Amygdala (tissue), 56 donors: ENCODE data around the gene ARHGAP26.

Experiments
- DNase-seq, 56 donors: peaks; one replicate each; lab custom pipeline; 2025; lab: John Stamatoyannopoulos, UW

ARHGAP26 gene

GRCh38 chr5:143234162-143234842 is 464.1 kb downstream of the ARHGAP26 start:
- DNase-seq: no peak

GRCh38 chr5:143235423-143235822 is 465.2 kb downstream of the ARHGAP26 start:
- no peak for DNase-seq

DNA sequence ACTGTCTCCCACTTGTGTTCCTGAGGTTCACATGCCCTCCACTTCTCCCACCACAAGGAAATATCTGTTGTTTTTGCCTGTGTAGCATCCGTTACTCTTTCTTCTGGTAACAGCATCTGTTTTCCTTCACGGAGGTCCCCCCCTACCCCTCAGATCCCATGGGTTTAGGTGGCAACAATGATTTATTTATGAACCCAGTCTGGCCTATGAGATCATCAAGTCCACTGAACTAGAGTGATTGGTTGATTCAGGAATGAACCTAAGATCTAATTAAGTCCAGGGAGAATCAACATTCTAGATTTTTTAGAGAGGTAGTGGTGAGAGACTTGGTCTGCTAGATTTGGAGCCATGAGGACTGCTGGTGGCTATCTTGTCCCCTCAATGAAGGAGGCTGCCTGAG is 466.5 kb downstream of the ARHGAP26 start:
- DNase-seq: no peak

- DNase-seq: no peak
These were observed 467.5 kb downstream of the ARHGAP26 start for GRCh38 chr5:143237664-143238063.

- no peak for DNase-seq
These were observed 468.4 kb downstream of the ARHGAP26 start for GRCh38 chr5:143238620-143239019.

DNA sequence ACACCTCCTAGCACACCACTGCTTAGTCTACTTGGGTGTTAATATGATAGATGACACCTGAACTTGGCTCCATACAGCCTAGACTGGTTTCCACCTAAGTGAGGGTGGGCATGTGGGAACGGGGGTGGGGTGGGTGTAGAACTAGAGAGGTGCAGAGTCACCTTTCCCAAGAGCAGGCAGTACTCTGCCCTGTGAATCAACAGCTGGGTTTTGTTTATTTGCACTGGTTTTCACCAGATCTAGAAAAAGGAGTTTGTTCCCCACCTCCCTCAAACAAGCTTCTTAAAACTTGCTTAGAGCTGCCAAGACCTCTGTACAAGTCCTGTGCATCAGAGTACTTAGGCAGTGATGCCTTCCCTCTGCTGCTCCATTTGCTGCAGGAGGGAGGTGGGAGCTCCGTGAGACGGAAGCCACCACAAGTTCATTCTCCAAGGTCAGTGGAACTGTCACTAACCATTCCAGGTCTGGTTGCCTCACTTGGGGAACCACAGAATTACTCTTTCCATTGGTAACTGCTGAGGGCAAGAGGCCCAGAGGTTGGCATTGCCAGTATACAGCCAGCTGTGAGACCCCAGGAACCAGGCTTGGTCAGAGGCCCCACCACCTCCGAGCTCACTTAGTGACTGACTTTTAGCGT is 469.8 kb downstream of the ARHGAP26 start:
- DNase-seq: no peak

DNA sequence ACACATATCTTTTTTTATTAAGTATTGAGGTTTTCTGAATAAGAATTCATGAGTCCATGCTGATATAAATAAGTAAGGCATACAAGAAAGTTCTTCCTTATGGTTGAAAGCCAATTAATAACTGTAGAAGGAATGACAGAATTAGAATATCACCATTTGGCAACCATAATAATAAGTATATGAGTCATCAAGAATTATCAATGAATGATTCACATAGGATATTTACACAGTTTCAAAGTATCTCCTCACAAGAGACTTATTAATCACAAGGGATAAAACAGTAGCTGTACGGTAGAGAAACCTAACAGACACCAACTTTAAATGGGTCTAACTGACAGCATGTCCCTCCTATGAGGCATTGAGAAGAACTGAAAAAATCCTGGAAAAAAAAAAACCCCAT is 471.7 kb downstream of the ARHGAP26 start:
- no peak for DNase-seq

GRCh38 chr5:143243103-143243502 is 472.9 kb downstream of the ARHGAP26 start:
- no peak for DNase-seq

DNA sequence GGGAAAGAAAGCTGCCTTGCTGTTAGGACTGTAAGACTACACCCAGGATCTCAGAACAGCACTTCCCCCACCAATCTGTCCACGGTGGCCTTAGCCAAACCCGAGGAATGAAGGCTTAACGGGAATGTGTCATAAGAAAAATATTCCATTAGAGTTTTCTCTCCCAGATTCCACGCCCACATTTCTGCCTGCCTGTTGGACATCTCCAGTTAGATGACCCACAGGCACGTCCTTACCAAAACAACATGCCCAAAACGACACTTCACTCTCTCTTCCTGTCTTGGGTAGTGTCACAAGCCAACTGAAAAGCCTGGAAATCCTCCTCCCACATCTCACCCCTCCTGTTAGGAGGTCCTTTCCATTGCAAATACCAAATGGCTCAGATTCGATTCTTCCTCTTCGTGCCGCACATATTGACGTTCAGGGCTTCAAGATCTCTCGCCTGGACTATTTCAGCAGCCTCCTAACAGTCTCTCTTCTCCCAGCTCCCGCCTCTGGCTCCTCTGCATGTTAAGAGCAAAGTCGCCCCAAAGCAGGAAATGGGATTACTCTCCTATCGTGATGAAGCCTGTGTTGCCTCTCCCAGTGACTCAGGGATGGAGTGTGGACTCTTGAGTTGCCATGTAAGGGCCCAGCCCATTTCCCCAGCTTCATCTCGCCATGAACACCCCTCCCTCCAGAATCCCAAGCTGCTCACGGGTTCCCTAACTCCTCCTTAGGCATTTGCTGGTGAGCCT is 474.0 kb downstream of the ARHGAP26 start:
- peak in 1 of 56 donors; percentile 15 for DNase-seq

GRCh38 chr5:143244990-143245389 is 474.8 kb downstream of the ARHGAP26 start:
- DNase-seq: no peak

GRCh38 chr5:143245929-143246561 is 475.9 kb downstream of the ARHGAP26 start:
- peak in 9 of 56 donors; percentile 4 to 40 (median 12) for DNase-seq

GRCh38 chr5:143247134-143247815 is 477.1 kb downstream of the ARHGAP26 start:
- no peak for DNase-seq

DNA sequence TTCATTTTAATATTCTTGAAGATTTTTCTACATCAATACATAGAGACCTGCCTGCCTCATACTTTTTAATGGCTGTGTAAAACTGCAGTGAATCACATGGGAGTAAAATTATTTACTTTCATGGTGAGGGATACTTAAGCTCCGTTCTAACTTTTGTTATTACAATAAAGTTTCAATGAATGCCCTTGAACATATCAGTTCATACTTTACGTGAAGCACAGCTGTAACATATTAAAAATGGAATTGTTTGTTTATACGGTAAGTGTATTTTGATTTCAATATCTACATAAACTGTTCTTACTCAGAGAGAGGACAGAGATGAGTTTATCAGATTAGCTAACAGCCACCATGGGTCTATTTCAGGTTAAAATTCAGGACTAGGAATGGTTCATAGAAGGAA is 478.2 kb downstream of the ARHGAP26 start:
- DNase-seq: no peak

DNA sequence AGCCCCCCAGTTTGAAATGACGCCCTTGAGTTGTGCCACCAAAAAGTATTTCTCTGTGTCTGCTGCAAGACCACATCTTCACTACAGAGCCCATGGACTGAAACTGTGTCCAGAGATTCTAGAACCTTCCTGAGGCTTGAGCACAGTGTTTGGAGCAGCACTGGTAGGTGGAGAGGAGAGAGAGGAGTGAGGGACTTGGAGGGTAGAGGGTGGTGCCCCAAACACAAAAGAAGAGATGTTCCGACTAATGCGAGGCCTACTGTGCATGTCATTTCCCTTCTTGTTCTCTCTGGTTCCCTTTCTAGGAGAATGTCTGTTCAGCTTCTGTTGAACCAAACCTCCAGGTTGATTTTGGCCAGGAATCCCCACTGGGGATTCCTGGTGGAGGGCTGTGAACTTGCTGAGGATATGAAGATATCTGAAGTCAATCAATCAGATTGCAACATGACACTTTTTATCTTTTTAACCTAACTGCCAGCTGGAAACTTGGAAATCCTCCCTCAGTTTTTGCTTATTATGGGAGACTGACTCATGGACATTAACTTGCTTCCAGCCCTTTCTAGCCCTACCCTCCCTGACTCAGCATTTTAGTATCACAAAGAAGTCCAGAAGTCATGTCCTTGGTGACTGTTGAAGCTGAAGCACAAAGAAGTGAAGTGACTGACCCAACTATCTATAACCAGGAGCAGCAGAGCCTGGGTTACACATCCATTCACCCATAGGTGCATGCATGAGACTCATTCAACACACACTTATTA is 478.8 kb downstream of the ARHGAP26 start:
- no peak for DNase-seq

GRCh38 chr5:143249851-143250250 is 479.7 kb downstream of the ARHGAP26 start:
- DNase-seq: no peak

GRCh38 chr5:143251190-143251589 is 481.0 kb downstream of the ARHGAP26 start:
- no peak for DNase-seq

DNA sequence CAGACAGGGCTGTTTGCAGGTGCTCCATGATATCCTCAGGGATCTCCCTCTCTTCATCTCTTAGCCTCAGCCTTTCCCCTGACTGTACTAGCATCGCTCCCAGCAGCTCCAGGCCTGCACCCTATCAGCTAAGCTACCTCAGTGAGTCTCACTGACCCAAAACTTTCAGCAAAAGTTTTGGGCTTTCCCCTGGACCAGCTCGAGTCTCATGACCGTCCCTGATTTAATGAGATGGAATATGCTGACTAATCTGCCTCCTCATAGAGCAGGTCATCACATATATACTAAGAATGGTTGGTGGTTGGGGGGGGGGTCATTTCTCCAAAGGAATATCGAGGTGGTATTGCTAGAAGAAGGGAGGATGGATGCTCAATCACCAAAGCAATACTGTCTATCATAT is 481.8 kb downstream of the ARHGAP26 start:
- DNase-seq: no peak

DNA sequence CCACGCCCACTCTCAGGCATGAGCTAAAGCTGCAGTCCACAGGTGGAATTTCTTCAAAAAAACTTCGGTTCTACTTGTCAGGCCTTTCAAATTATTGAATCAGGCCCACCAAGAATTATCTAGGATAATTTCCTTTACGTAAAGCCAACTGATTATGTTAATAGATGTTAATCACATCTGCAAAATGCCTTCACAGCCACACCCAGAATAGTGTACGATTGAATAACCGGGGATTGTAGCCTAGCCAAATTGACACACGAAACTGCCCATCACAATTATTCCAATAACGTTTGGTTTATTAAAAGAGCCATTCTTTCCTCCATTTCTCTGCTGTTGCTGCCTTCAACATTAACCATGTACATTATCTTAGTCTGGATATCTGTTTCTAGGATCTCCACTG is 484.6 kb downstream of the ARHGAP26 start:
- DNase-seq: no peak

DNA sequence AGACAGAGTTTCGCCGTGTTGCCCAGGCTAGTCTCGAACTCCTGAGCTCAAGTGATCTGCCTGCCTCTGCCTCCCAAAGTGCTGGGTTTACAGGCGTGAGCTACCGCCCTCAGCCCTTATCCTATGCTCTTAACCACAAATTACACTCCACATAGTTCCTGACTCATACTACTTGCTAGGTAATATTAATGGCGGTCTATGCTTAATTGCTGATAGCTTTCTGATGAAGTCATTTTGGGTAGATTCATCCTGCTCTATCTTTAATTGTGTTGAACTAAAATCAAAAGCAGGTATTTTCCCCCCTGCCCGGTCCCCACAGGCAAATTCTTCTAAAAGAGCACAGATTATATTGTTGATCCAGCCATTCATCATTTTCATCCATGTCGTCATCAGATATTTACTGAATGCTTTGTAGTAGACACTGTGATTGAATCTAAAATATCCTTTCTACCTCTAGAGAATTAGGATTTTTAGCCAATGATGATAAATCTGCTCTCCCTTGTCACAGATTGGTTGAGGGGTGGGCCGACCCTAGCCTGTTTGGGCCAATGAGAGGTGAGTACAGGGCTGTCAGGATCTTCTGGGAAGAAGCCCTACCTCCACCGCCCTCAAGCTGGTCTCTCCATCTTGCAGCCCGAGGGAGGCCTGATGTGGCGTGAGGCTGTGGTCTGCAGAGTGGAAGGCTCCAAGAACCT is 488.5 kb downstream of the ARHGAP26 start:
- no peak for DNase-seq
